HCT116 (cell line): ENCODE measurements around the gene HAX1.
"Not testable (repeated sequence)": the region's sequence is repeated elsewhere in the genome, so short reads cannot be mapped to it uniquely, and the experiment has no call there.

ENCODE experiments used
- CTCF ChIP-seq, 3 experiments: fragments of 200-600 bp in 1 of 3; sonication (generic) in 1 of 3; IDR thresholded peaks in 2 of 3; conservative IDR thresholded peaks in 1 of 3; 2 replicates each; pipeline ENCODE4 v1.5.1; 2012 to 2017; ENCODE audit warnings: low read depth in 2 of 3, low read length in 2 of 3, antibody characterized with exemption in 1 of 3, borderline replicate concordance in 1 of 3, control low read depth in 1 of 3, mild to moderate bottlenecking in 1 of 3, mixed read lengths in 1 of 3, mixed run types in 1 of 3, moderate library complexity in 1 of 3; ENCODE audit not compliant: insufficient read depth in 1 of 3
- EZH2 ChIP-seq: fragments of 200-600 bp; sonication (generic); IDR thresholded peaks from 2 replicates; pipeline ENCODE4 v1.6.1; 2017; ENCODE audit warnings: antibody characterized with exemption, mixed run types
- POLR2A ChIP-seq: IDR thresholded peaks from 2 replicates; pipeline ENCODE4 v1.7.0; 2011; ENCODE audit warnings: borderline replicate concordance; ENCODE audit not compliant: insufficient read depth, insufficient read length; ENCODE audit errors: extremely low read depth
- YY1 ChIP-seq: IDR thresholded peaks from 2 replicates; pipeline ENCODE4 v1.6.1; 2011; ENCODE audit warnings: low read length, low read depth, moderate library complexity, mild to moderate bottlenecking; ENCODE audit not compliant: insufficient replicate concordance; ENCODE audit errors: extremely low read depth

GRCh38 chr1:154314226-154314625, 41.8 kb downstream of the HAX1 start:
- TF ChIP-seq CTCF (IDR thresholded peaks at IDR 0.05 in 2 of 3, conservative IDR thresholded peaks at IDR 0.05 in 1 of 3; ENCODE audit: borderline replicate concordance in 1 of 3, insufficient read depth in 1 of 3, low read depth in 2 of 3, low read length in 2 of 3); YY1; EZH2; POLR2A: not testable (repeated sequence)
